Neural progenitor cell (in vitro differentiated cells): ENCODE data around the gene OR2F2.

ENCODE experiments used
- CTCF ChIP-seq: fragments of 200-600 bp; sonication (generic); IDR thresholded peaks from 2 replicates; pipeline ENCODE4 v1.5.1; 2017; ENCODE audit warnings: antibody characterized with exemption, mild to moderate bottlenecking
- EZH2 ChIP-seq: fragments of 200-600 bp; sonication (generic); IDR thresholded peaks from 2 replicates; pipeline ENCODE4 v1.6.1; 2017; ENCODE audit warnings: antibody characterized with exemption, mild to moderate bottlenecking, moderate library complexity
- EZH2phosphoT487 ChIP-seq: fragments of 200-600 bp; sonication (generic); IDR thresholded peaks from 2 replicates; pipeline ENCODE4 v1.6.1; 2017; ENCODE audit warnings: antibody characterized with exemption

- TF ChIP-seq CTCF (no peak), EZH2 (no peak), EZH2phosphoT487 (no peak)
Observed at GRCh38 chr7:143910473-143911248, 24.4 kb upstream of the OR2F2 start.
